ENCODE measurements around the gene MYO15B. TPM values are rescaled to one million over a fixed set of nuclear protein-coding genes. Genes with fewer than 3 reads are reported as not detected.

MYO15B gene
- total RNA-seq, 1 experiment from 2014 or later: 30.3 TPM

DNA sequence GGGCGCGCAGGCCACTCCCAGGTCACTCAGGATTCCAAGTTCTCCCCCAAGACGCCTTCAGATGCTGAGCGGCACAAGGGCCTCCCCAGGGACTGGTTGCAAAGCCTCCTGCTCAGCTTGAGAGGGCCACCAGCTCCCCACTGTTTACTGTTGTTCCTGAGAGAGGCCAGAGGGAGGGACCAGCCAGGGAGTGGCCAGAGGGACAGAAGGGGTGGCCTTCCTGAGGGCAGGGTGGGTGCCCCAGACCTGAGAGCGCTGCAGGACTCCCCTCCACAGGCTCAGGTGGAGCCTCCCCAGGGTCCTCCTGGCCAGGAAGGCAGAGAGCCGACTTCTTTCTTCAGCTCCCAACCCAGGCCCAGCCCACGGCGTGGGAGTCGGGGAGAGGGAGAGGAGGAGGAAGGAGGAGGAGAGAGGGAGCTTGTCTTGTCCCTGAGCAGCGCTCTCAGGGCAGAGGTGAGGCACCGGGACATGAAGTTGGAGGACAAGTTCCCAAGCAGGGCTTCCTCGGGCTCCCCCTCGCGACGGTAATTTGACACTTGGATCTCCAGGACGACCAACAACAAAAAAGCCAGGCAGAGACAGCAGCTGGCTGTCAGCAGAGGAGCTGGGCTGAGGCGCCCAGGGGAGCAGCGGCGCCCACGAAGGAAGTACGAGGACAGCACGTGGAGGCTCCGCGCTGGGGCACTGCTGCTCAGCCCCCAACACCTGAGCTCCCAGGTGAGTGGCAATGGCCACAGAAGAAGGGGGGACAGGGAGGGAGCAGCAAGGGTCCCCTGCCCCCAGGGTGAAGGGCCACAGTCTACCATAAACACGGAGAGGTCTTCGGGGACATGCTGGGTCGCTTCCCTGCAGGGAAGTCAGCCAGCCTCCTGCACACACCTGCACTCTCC, 46.1 kb downstream of the MYO15B start:
- H3K79me2 ChIP-seq (ENCODE audit: insufficient read depth, low read length): no peaks in the 10 kb centered on the region
- no peaks in the 10 kb centered on the region for H3K9me2 ChIP-seq (ENCODE audit: insufficient read depth)
- H3K4me1 ChIP-seq (ENCODE audit: control insufficient read depth in 1 of 2, insufficient read depth in 2 of 2, low read length in 2 of 2): peaks cover 15 to 22% of the 10 kb centered on the region in 2 experiments
- 0 out of 4 replicates have a peak, but pooled peaks cover 0 to 2% of the 10 kb centered on the region in 2 experiments for H3K36me3 ChIP-seq (ENCODE audit: control insufficient read depth in 1 of 2, insufficient read depth in 2 of 2, low read length in 2 of 2)
- no peaks in the 10 kb centered on the region for H3K27me3 ChIP-seq (ENCODE audit: insufficient read depth, low read length)
- ChIA-PET CTCF (interaction anchor here (0.8 to 2.8 kb wide), 44 partner anchors 8 to 209 kb away, joined by 3 to 169 read pairs (median 6); partner anchors contain the start of genes GALK1, ITGB4, RECQL5 and SAP30BP), RAD21 (ENCODE audit: low non-redundant PET in 1 of 2, low total read pairs in 2 of 2, uncharacterized antibody in 2 of 2, unreplicated experiment in 2 of 2) (interaction anchor here (0.9 to 2.8 kb wide), 12 partner anchors 13 to 116 kb away, joined by 3 to 18 read pairs (median 6); no protein-coding TSS in a partner anchor), POLR2A (interaction anchor here (1.0 to 2.4 kb wide), 5 partner anchors 9 to 146 kb away, joined by 3 to 17 read pairs (median 5); a partner anchor contains a TSS)
- peak overlapping the region; percentile 73 for H3K27ac ChIP-seq (ENCODE audit: low read depth, low read length)
- peak overlapping the region; percentile 47 for H3K9ac ChIP-seq (ENCODE audit: low read length)
- peak; percentile 80 for DNase-seq (ENCODE audit: low read depth, low spot score)
- no peak overlapping the region for H2AFZ ChIP-seq (ENCODE audit: low read depth, low read length, poor library complexity, severe bottlenecking)
- no TSS peak for BruUV-seq (replicated peaks)
- intact Hi-C loops (cut with micrococcal nuclease): loop anchor here (1.0 to 5.0 kb wide), 3 partner anchors 20 to 116 kb away; partner anchors contain the start of genes CASKIN2 and TSEN54
- H3K4me2 ChIP-seq (ENCODE audit: low read length): peak overlapping the region; percentile 60
- H4K20me1 ChIP-seq (ENCODE audit: insufficient read depth): no peaks in the 10 kb centered on the region
- peak; percentile 76 for ATAC-seq
- H3K9me3 ChIP-seq (ENCODE audit: control insufficient read depth in 1 of 2, insufficient read depth in 1 of 2, low read depth in 1 of 2, low read length in 2 of 2): no peaks in the 10 kb centered on the region
- TF ChIP-seq POLR2AphosphoS5 (IDR thresholded peaks at IDR 0.05; ENCODE audit: low read depth, low read length) (0 out of 2 replicates have a peak, but pooled peaks have one; percentile 19), CBX3 (IDR thresholded peaks at IDR 0.05; ENCODE audit: low read depth) (no peak), CTCF (IDR thresholded peaks at IDR 0.05 in 2 of 3, conservative IDR thresholded peaks at IDR 0.05 in 1 of 3; ENCODE audit: borderline replicate concordance in 1 of 3, insufficient read depth in 1 of 3, low read depth in 2 of 3, low read length in 2 of 3) (peak; percentile 77 to 86 (median 80)), TCF7L2 (IDR thresholded peaks at IDR 0.05; ENCODE audit: borderline replicate concordance, extremely low read depth, insufficient read depth, insufficient read length) (peak; percentile 11)
- H3K4me3 ChIP-seq (replicated peaks in 1 of 2; ENCODE audit: low read depth in 1 of 2, low read length in 2 of 2): peak overlapping the region in 1 of 2 experiments; percentile 6; a peak in 1 of 4 replicates

All from HCT116 (cell line).